Natural killer cell (primary cell): ENCODE results near the gene ISL1. TPM values are rescaled to one million over a fixed set of nuclear protein-coding genes. Genes with fewer than 3 reads are reported as not detected.

Source experiments
- ATAC-seq, 3 donors: fragments of 150-1000 bp in 2 of 3; fragments of 200-7000 bp in 1 of 3; cut with Tn5 transposase; 1 replicate in 1 of 3; 2 replicates in 2 of 3; pipeline ENCODE4 v1.10.0; 2021; ENCODE audit warnings: mild to moderate bottlenecking in 2 of 3, moderate library complexity in 2 of 3
- DNase-seq, 2 donors: peaks; one replicate each; pipeline versions ENCODE4 v3.0.0 to v3.0.0-alpha.2; 2013 to 2021; ENCODE audit warnings: mixed read lengths in 1 of 2
- H3K27ac ChIP-seq: one replicate; pipeline ENCODE4 v1.5.1; 2013; ENCODE audit warnings: mild to moderate bottlenecking, low read length
- H3K27me3 ChIP-seq: one replicate; pipeline ENCODE4 v1.6.1; 2013; ENCODE audit warnings: low read length; ENCODE audit not compliant: control insufficient read depth, insufficient read depth
- H3K36me3 ChIP-seq: one replicate; pipeline ENCODE4 v1.6.1; 2013; ENCODE audit warnings: low read length; ENCODE audit not compliant: control insufficient read depth, insufficient read depth
- H3K4me1 ChIP-seq: one replicate; pipeline ENCODE4 v1.6.1; 2013; ENCODE audit warnings: low read length; ENCODE audit not compliant: control insufficient read depth, insufficient read depth
- H3K4me3 ChIP-seq: one replicate; pipeline ENCODE4 v1.5.1; 2013; ENCODE audit warnings: low read length
- H3K9me3 ChIP-seq: one replicate; pipeline ENCODE4 v1.6.1; 2013; ENCODE audit warnings: low read length; ENCODE audit not compliant: control insufficient read depth, insufficient read depth
- H3K27ac Mint-ChIP-seq, 2 donors: one replicate each; pipeline ENCODE4 v1.8.0; 2022; ENCODE audit warnings: mild to moderate bottlenecking in 2 of 2, mixed read lengths in 2 of 2, moderate library complexity in 1 of 2
- H3K27me3 Mint-ChIP-seq, 2 donors: one replicate each; pipeline ENCODE4 v1.8.0; 2022; ENCODE audit warnings: low read depth in 2 of 2, mixed read lengths in 2 of 2
- H3K36me3 Mint-ChIP-seq: one replicate; pipeline ENCODE4 v1.8.0; 2022; ENCODE audit warnings: mixed read lengths
- H3K4me1 Mint-ChIP-seq, 2 donors: one replicate each; pipeline ENCODE4 v1.8.0; 2022; ENCODE audit warnings: mixed read lengths in 2 of 2
- H3K4me3 Mint-ChIP-seq: one replicate; pipeline ENCODE4 v1.8.0; 2022; ENCODE audit warnings: mild to moderate bottlenecking, moderate library complexity, mixed read lengths
- H3K9me3 Mint-ChIP-seq, 2 donors: one replicate each; pipeline ENCODE4 v1.8.0; 2022; ENCODE audit warnings: mixed read lengths in 2 of 2
- CTCF ChIP-seq: fragments of 200-600 bp; IDR thresholded peaks from one replicate; pipeline ENCODE4 v1.8.0; 2022; ENCODE audit warnings: antibody characterized with exemption
- WGBS: methylation state at CpG from one replicate; pipeline ENCODE4 v1.1.7; 2013; ENCODE audit warnings: missing lambda C conversion rate; ENCODE audit not compliant: insufficient coverage; 5-methylcytosine and 5-hydroxymethylcytosine counted together
- intact Hi-C: fragments of 100-400 bp; cut with micrococcal nuclease; formaldehyde crosslinking; loops from one replicate; pipeline ENCODE4 v1.14.2; 2022
- total RNA-seq, 4 donors: library from RNA; stranded (reverse); fragments of 120-200 nt in 1 of 4; gene quantifications; one replicate each; pipeline versions ENCODE4 v1.2.3 to v1.2.4, GENCODE V29; 2013 to 2022

The ISL1 gene
- total RNA-seq, 3 donors from 2014 or later (not counting 1 experiment from before 2014, with no cell fraction given), result not detected

- DNase-seq (no peak), ATAC-seq (no peak)
- peaks cover 7% of the 10 kb centered on the region for H3K9me3 ChIP-seq
- Mint-ChIP-seq H3K27me3 (peaks cover 71 to 81% of the 10 kb centered on the region in 2 donors), H3K9me3 (peaks cover 2% of the 10 kb centered on the region in 2 donors), H3K4me1 (no peaks in the 10 kb centered on the region), H3K27ac (no peak overlapping the region), H3K36me3 (peaks cover 27% of the 10 kb centered on the region), H3K4me3 (no peak overlapping the region)
- TF ChIP-seq CTCF, result no peak
- no peak overlapping the region for H3K27ac ChIP-seq
- no peak overlapping the region for H3K4me3 ChIP-seq
- H3K4me1 ChIP-seq, result no peaks in the 10 kb centered on the region
- intact Hi-C loops, result no loop called here
- H3K36me3 ChIP-seq, result no peaks in the 10 kb centered on the region
- peaks cover 52% of the 10 kb centered on the region for H3K27me3 ChIP-seq
- whole genome bisulfite sequencing, result 8% methylated on average over 37 of the region's 38 CpGs
Observed at GRCh38 chr5:51386916-51387883, 4.0 kb downstream of the ISL1 start.

- Histone ChIP-seq H3K4me3 (no peak overlapping the region), H3K27ac (no peak overlapping the region), H3K9me3 (peaks cover 7% of the 10 kb centered on the region), H3K36me3 (no peaks in the 10 kb centered on the region), H3K27me3 (peaks cover 49% of the 10 kb centered on the region), H3K4me1 (no peaks in the 10 kb centered on the region)
- Mint-ChIP-seq H3K36me3 (peaks cover 27% of the 10 kb centered on the region), H3K27me3 (peaks cover 67 to 74% of the 10 kb centered on the region in 2 donors), H3K4me1 (no peaks in the 10 kb centered on the region), H3K9me3 (peaks cover 2% of the 10 kb centered on the region in 2 donors), H3K27ac (no peak overlapping the region), H3K4me3 (no peak overlapping the region)
- no peak for TF ChIP-seq CTCF
- WGBS, result 16% methylated on average over 10 of the region's 10 CpGs
- DNase-seq (no peak), ATAC-seq (no peak)
- intact Hi-C loops, result no loop called here
Observed at GRCh38 chr5:51387884-51388275, 4.6 kb downstream of the ISL1 start.

- Histone ChIP-seq H3K4me1 (no peaks in the 10 kb centered on the region), H3K4me3 (no peak overlapping the region), H3K27ac (no peak overlapping the region), H3K36me3 (no peaks in the 10 kb centered on the region), H3K27me3 (peaks cover 43% of the 10 kb centered on the region), H3K9me3 (peaks cover 7% of the 10 kb centered on the region)
- peaks cover 0 to 2% of the 10 kb centered on the region in 2 donors for H3K9me3 Mint-ChIP-seq
- no peak overlapping the region for H3K27ac Mint-ChIP-seq
- 11% methylated on average over 11 of the region's 12 CpGs for WGBS
- no peaks in the 10 kb centered on the region for H3K4me1 Mint-ChIP-seq
- TF ChIP-seq CTCF, result no peak
- DNase-seq (no peak), ATAC-seq (no peak)
- H3K4me3 Mint-ChIP-seq, result no peak overlapping the region
- intact Hi-C loops, result no loop called here
- H3K27me3 Mint-ChIP-seq, result peaks cover 59 to 66% of the 10 kb centered on the region in 2 donors
- peaks cover 27% of the 10 kb centered on the region for H3K36me3 Mint-ChIP-seq
Observed at GRCh38 chr5:51388488-51389287, 5.4 kb downstream of the ISL1 start.
